Choroid plexus epithelial cell (primary cell): ENCODE data around the gene TMEM141.
A peak's percentile ranks its signal among the peaks of the same experiment; 100 is the strongest.
"Not testable (repeated sequence)": the region's sequence is repeated elsewhere in the genome, so short reads cannot be mapped to it uniquely, and the experiment has no call there.

Experiments used
- DNase-seq: peaks from one replicate; pipeline ENCODE4 v3.0.0-alpha.2; 2010; ENCODE audit warnings: low read depth
- H3K4me3 ChIP-seq: 2 replicates; pipeline ENCODE4 v1.5.1; 2011; ENCODE audit warnings: low read depth, mild to moderate bottlenecking, control low read depth, low read length, moderate library complexity
- TF ChIP-seq, protein P1 (sequence below): conservative IDR thresholded peaks from 2 replicates; pipeline ENCODE4 v1.5.1; 2011; ENCODE audit warnings: low read depth, mild to moderate bottlenecking, control low read depth, inconsistent platforms, low read length, moderate library complexity

Gene TMEM141

DNA sequence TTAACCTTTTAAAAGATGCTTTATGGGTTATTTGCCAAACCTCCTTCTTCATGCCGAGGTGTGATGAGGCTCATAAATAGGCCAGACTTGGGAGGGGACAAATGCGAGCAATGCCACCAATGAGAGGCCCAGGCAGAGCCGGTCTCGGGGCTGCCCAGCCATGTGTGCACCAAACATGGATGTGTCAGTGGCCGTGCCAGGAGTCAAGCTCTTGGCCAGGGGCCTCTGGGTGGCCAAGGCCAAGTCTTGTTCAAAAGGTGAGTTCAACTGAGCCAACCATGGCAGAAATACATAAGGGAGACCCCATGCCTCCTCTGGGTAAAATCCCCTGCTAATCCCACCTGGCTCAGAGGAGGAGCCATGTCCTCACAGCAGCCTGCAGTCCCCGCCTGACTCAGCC is 16.0 kb upstream of the TMEM141 start:
- TF ChIP-seq, protein P1, sequence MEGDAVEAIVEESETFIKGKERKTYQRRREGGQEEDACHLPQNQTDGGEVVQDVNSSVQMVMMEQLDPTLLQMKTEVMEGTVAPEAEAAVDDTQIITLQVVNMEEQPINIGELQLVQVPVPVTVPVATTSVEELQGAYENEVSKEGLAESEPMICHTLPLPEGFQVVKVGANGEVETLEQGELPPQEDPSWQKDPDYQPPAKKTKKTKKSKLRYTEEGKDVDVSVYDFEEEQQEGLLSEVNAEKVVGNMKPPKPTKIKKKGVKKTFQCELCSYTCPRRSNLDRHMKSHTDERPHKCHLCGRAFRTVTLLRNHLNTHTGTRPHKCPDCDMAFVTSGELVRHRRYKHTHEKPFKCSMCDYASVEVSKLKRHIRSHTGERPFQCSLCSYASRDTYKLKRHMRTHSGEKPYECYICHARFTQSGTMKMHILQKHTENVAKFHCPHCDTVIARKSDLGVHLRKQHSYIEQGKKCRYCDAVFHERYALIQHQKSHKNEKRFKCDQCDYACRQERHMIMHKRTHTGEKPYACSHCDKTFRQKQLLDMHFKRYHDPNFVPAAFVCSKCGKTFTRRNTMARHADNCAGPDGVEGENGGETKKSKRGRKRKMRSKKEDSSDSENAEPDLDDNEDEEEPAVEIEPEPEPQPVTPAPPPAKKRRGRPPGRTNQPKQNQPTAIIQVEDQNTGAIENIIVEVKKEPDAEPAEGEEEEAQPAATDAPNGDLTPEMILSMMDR: no peak
- H3K4me3 ChIP-seq: no peak overlapping the region
- DNase-seq: no peak

DNA sequence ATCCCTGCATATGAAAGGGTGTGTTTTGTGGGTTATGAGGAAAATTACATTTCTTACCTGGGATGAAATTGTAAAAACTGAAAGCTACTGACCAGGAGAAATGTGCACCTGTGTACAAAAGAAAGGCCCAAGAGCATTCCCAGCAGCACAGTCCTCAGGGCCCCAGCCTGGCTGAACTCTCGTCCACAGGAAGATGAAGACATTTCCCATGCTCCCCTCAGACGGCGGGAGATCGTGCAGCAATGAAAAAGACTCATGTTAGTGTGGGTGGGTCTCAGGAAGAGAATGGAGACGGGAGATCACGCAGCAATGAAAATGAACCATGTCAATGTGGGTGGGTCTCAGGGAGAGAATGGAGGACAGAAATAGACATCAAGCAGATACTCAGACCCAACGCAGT is 14.2 kb upstream of the TMEM141 start:
- no peak for DNase-seq
- H3K4me3 ChIP-seq: no peak overlapping the region
- TF ChIP-seq, protein P1: no peak

DNA sequence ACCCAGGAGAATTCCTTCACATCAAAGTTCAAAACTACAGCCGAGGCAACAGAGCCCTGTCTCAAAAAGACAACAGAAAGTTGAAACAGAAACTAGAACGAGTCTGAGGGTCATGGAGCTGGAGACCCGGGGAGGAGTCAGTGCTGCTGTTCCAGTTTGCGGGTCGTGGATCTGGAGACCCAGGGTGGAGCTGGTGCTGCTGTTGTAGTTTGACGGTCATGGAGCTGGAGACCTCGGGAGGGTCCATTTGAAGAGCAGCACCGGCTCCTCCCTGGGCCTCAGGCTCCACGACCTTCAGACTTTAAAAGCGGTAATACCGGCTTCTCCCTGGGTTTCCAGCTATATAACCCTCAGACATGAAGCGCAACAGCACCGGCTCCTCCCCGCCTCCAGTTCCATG is 13.8 kb upstream of the TMEM141 start:
- H3K4me3 ChIP-seq: no peak overlapping the region
- no peak for DNase-seq
- TF ChIP-seq, protein P1: no peak

DNA sequence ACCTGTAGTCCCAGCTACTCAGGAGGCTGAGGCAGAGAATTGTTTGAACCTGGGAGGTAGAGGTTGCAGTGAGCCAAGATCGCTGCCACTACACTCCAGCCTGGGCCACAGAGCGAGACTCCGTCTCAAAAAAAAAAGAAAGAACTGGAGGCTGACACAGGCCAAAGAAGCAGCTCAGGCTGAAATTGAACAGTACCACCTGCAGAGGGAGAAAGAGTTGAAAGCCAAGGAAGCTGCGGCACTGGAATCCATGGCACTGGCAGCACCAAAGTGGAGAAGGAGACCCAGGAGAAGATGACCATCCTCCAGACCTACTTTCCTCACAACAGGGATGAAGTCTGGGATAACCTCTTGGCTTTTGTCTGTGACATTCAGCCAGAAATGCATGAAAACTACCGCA is 11.3 kb upstream of the TMEM141 start:
- no peak for DNase-seq
- TF ChIP-seq, protein P1: peak; percentile 40

DNA sequence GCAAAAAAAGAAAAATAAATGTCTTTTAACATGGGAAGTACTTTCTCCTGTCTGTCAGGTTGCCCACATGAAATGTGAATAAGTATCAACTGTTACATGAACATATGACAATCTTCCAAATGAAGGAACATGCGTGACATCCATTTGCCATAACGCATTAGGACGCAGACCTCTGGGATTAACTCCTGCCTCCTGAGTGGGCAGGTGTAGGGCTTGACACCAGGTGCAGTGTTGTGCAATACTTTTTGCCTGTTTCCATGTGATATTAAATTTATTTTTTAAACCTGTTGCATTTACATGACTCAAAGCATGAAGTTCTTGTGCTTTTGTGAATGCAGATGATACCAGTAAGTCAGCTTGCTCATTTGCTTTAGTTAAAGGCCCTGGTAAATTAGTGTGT is 8.7 kb upstream of the TMEM141 start:
- TF ChIP-seq, protein P1: no peak
- H3K4me3 ChIP-seq: no peak overlapping the region
- DNase-seq: no peak

More for the DNA sequence above, 11.3 kb upstream of the TMEM141 start:
- no peak overlapping the region for H3K4me3 ChIP-seq

DNA sequence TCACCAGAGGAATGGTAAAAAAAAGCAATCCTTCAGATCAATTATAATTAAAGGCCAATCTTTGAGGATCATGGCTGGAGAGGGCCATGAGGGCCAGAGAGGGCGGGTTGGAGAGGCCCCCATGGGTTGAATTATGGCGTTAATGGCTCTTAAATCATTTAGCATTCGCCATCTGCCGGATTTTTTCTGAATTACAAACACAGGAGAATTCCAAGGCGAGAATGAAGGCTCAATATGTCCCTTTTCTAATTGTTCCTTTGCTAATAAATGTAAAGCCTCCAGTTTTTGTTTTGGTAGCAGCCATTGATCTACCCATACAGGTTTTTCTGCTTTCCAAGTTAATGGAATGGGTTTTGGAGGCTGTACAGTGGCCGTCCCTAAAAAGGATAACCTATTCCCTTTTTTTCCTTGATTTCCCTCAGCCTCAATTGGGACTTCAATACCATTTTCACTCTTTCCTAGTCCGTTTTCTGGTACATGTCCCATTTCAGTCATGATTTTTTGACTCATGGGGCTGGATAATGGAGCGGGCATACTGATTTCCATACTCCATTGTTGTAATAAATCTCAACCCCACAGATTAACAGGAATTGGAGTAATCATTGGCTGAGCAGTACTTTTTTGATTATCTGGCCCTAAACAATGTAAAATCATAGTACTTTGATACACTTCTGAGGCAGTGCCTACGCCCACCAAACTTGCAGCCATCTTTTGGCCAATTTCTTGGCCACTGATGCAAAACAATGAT is 6.7 kb upstream of the TMEM141 start:
- no peak overlapping the region for H3K4me3 ChIP-seq
- TF ChIP-seq, protein P1: peak; percentile 33
- DNase-seq: no peak

DNA sequence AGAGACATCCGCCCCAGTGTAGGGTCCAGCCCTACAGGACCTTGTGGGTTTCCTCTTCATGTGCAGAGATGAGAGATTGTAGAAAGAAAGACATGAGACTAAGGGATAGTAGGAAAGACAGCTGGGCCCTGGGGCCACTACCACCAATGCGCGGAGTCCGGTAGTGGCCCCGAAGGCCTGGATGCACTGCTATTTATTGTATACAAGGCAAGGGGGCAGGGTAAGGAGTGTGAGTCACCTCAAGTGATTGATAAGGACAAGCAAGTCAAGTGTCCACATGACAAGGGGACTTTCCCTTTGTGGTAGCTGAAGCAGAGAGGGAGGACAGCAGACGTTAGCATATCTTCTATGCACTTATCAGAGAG is 6.2 kb upstream of the TMEM141 start:
- TF ChIP-seq, protein P1: no peak
- DNase-seq: no peak
- no peak overlapping the region for H3K4me3 ChIP-seq

DNA sequence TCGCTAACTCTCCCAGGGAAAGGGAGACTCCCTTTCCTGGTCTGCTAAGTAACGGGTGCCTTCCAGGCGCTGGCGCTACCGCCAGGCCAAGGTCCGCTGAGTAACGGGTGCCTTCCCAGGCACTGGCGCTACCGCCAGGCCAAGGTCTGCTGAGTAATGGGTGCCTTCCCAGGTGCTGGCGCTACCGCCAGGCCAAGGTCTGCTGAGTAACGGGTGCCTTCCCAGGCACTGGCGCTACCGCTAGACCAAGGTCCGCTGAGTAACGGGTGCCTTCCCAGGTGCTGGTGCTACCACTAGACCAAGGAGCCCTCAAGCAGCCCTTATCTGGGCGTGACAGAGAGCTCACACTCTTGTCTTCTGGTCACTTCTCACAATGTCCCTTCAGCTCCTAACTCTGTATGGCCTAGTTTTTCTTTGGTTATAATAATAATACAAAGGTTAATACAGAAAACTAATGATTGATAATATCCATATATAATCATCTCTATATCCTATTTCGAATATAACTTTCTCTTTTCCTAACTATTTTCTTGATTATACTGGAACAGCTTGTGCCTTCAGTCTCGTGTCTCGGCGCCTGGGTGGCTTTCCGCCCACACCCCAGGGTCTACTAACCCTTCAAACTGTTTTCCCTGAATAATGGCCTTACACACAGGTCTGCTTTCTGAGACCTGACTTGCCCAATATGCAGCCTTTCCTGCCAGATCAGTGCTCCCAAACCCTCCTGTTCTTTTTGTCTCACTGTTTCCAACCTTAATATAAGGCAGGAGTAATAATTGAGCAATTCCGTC is 5.4 kb upstream of the TMEM141 start:
- not testable (repeated sequence) for DNase-seq, H3K4me3 ChIP-seq
